ENCODE results near the gene S100A13.

DNA sequence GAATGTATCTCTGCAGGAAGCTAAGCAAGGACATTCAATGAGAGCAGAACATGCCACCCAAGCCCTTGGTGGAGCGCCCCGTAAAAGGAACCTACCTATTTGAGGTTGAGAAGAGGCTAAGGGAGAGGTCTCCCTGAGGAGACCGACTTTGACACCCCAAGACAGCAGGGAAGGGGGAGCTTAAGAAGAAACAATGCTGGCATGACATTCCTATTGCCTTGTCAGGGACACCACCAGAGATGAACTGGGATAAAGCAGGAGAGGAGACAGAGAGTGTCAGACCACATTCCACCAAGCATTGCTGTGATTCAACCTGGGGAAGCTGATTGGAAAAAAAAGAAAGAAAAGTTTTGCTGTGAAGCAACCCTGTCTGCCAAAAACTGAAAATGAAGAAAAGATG lies 48.4 kb downstream of the S100A13 start:
- TF ChIP-seq, protein P1, sequence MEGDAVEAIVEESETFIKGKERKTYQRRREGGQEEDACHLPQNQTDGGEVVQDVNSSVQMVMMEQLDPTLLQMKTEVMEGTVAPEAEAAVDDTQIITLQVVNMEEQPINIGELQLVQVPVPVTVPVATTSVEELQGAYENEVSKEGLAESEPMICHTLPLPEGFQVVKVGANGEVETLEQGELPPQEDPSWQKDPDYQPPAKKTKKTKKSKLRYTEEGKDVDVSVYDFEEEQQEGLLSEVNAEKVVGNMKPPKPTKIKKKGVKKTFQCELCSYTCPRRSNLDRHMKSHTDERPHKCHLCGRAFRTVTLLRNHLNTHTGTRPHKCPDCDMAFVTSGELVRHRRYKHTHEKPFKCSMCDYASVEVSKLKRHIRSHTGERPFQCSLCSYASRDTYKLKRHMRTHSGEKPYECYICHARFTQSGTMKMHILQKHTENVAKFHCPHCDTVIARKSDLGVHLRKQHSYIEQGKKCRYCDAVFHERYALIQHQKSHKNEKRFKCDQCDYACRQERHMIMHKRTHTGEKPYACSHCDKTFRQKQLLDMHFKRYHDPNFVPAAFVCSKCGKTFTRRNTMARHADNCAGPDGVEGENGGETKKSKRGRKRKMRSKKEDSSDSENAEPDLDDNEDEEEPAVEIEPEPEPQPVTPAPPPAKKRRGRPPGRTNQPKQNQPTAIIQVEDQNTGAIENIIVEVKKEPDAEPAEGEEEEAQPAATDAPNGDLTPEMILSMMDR (IDR thresholded peaks at IDR 0.05): no peak
- TF ChIP-seq EP300 (IDR thresholded peaks at IDR 0.05) (no peak), POLR2A (IDR thresholded peaks at IDR 0.05) (no peak), POLR2AphosphoS5 (IDR thresholded peaks at IDR 0.05) (no peak)

Data from suprapubic skin (tissue), 4 donors.